ES-I3 (cell line): ENCODE data around the gene IL18.

ENCODE experiments used
- H3K36me3 ChIP-seq: 2 replicates; pipeline ENCODE4 v1.6.1; 2013; ENCODE audit warnings: mild to moderate bottlenecking, low read length, control low read depth, moderate library complexity; ENCODE audit not compliant: insufficient read depth
- H3K4me1 ChIP-seq: 2 replicates; pipeline ENCODE4 v1.6.1; 2013; ENCODE audit warnings: mild to moderate bottlenecking, control low read depth, low read length; ENCODE audit not compliant: insufficient read depth
- H3K9ac ChIP-seq: 2 replicates; pipeline ENCODE4 v1.6.1; 2013; ENCODE audit warnings: low read depth, mild to moderate bottlenecking, low read length, moderate library complexity
- H3K9me3 ChIP-seq: 2 replicates; pipeline ENCODE4 v1.6.1; 2013; ENCODE audit warnings: mild to moderate bottlenecking, low read length, moderate library complexity; ENCODE audit not compliant: control insufficient read depth, insufficient read depth

Gene IL18

DNA sequence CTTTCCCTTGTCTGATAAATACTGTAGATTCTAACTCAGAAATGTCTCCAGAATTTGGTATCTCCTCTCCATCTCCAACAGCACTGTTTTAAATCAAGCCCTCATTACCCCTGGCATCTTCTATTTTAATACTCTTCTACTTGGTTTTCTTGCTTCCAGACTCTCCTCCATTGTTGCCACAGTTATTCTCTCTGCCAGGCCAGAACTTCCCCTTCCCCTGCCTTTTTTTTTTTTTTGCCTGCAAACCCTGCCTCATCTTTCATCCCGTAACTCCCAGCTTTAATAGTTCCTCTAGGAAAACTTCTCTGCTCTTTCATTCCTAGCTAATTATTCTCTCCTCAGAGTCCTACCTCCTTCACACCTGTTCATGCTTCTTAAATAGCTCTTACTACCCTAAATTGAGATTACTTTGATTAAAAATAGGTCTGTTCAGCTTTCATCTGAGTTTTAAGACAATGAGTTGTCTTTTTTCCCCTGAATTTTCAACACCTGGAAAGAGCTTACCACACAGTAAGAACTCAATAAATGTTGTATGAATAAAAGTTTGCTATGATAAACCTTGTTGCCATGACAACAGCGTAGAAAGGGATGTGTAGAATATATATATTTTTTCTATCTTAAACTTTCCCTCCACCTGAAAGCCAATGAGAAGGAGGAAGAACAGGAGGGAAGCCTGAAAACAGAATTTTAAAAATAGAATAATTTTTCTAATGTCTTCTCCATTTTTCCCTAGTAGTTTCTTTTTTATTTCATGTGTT lies 3.6 kb downstream of the IL18 start:
- Histone ChIP-seq H3K9ac (no peak overlapping the region), H3K4me1 (no peaks in the 10 kb centered on the region; the same call in 1 of the 2 replicates), H3K9me3 (no peaks in the 10 kb centered on the region), H3K36me3 (no peaks in the 10 kb centered on the region)

- no peaks in the 10 kb centered on the region for H3K9me3 ChIP-seq
- no peaks in the 10 kb centered on the region; the same call in 1 of the 2 replicates for H3K4me1 ChIP-seq
- no peak overlapping the region for H3K9ac ChIP-seq
- no peaks in the 10 kb centered on the region for H3K36me3 ChIP-seq
These were observed 4.5 kb downstream of the IL18 start for GRCh38 chr11:112159098-112160065.

DNA sequence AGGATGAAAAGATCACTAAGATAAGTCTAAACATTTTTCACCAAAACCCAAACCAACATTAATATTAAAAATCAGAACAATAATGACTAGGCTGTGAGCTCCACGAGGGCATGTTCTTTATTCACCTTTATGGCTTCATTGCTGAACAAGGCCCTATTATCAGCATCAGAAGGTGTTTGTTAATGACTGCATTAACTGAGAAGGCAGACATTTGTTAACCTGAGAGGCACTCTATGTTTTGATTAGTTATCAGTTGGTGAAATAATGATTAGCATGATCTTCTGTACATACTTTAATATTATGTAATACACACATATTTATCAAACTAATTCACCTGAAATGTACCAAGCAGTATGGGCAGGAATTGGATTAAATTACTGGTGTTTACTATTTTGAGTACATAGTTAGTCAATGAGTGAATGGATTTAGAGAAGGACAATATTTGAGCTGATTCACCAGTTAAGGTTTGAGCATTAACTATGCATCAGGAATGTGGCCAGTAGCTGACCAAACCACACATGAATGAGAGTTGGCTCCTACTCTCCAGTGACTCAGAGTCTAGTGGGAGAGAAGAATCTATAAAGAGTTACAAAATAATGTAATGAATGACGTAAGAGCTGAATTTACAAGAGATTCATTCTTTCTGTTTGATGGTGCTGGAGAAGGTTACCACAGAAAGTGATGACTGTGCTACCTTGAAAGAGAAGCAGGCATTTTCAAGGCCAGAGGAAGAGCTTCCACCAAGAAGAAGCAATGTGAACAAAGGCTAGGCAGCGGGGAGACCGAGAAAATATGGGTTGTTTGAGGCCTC lies 6.7 kb downstream of the IL18 start:
- Histone ChIP-seq H3K9ac (no peak overlapping the region), H3K9me3 (no peaks in the 10 kb centered on the region), H3K36me3 (no peaks in the 10 kb centered on the region), H3K4me1 (no peaks in the 10 kb centered on the region; the same call in 1 of the 2 replicates)

- no peaks in the 10 kb centered on the region for H3K36me3 ChIP-seq
- H3K9me3 ChIP-seq, result no peaks in the 10 kb centered on the region
- H3K4me1 ChIP-seq, result no peaks in the 10 kb centered on the region
- H3K9ac ChIP-seq, result no peak overlapping the region
These were observed 7.5 kb downstream of the IL18 start for GRCh38 chr11:112156153-112156955.

DNA sequence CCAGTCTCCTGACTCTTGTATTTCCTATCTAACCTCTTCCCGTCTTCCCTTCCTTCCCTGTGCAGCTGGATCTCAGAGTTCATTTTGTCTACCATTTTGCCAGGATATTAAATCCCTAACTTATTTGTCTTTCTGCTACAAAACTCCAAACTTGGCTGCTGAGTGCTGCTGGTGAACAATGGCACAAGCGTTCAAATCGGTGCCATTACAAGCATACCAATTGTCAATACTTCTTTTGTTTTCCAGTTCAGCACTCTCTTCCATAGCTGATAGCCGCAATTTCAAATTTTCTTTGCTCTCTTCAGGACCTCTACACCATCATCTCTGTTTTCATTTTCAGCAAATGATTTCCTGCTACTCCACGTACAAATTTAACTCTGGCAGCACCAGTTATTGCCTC lies 13.4 kb downstream of the IL18 start:
- H3K9me3 ChIP-seq, result no peaks in the 10 kb centered on the region
- no peaks in the 10 kb centered on the region for H3K36me3 ChIP-seq
- no peaks in the 10 kb centered on the region for H3K4me1 ChIP-seq
- H3K9ac ChIP-seq, result no peak overlapping the region

GRCh38 chr11:112143597-112143996 lies 20.3 kb downstream of the IL18 start:
- Histone ChIP-seq H3K36me3 (no peaks in the 10 kb centered on the region), H3K9ac (no peak overlapping the region), H3K4me1 (no peaks in the 10 kb centered on the region), H3K9me3 (no peaks in the 10 kb centered on the region)

DNA sequence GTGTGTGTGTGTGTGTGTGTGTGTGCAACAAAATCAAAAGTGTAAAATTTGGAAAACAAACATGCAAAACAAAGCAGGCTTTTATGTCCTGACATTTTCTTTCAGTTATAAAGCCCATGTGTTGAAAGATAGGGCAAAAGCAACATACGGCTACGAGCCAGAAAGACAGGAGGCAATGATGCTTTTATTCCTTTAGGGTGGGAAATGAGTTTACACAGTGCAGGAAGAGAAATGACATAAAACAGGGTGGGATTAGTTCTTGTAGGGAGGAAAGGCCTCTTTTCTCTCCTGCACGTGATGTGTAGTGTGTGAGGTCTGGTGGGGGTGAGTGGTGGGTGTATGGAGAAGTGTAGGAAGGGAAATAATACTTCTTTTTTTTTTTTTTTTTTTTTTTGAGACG lies 29.4 kb downstream of the IL18 start:
- H3K36me3 ChIP-seq, result no peaks in the 10 kb centered on the region
- no peaks in the 10 kb centered on the region for H3K4me1 ChIP-seq
- no peaks in the 10 kb centered on the region for H3K9me3 ChIP-seq
- no peak overlapping the region for H3K9ac ChIP-seq

DNA sequence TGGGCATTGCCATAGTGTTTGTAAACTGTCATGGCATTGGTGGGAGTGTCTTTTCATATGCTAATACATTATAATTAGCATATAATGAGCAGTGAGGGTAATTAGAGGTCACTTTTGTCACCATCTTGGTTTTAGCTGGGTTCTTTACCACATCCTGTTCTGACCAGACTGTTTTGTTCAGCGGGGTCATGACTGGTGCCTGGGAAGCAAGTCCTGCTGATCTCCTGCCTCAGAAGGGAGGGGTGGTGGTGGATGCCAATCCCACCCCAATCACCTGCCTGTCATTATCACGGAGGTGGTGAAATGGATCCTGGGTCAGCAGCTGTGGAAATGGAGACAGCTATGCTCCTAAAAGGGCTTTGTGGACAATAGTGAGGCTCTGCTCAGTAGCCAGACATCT lies 31.2 kb downstream of the IL18 start:
- no peaks in the 10 kb centered on the region for H3K4me1 ChIP-seq
- no peaks in the 10 kb centered on the region for H3K9me3 ChIP-seq
- H3K36me3 ChIP-seq, result no peaks in the 10 kb centered on the region
- H3K9ac ChIP-seq, result no peak overlapping the region

DNA sequence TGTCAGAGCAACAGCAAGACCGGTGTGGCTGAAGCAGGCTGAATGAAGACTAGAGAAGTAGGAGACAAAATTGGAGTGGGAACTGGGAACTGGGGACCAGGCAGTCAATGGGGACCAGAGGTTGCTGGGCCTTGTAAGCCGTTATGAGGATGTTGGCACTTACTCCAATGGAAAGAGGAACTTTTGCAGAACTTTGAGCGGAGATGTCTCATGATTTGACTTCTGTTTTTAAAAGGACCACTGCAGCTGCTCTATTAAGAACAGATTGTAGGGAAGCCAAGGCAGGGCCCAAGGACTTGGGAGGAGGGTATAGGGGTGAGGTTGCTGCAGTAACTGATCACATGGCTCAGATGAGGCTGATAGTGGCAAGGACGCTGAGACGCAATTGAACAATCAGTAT lies 34.2 kb downstream of the IL18 start:
- Histone ChIP-seq H3K9me3 (no peaks in the 10 kb centered on the region), H3K4me1 (no peaks in the 10 kb centered on the region), H3K36me3 (no peaks in the 10 kb centered on the region), H3K9ac (no peak overlapping the region)

DNA sequence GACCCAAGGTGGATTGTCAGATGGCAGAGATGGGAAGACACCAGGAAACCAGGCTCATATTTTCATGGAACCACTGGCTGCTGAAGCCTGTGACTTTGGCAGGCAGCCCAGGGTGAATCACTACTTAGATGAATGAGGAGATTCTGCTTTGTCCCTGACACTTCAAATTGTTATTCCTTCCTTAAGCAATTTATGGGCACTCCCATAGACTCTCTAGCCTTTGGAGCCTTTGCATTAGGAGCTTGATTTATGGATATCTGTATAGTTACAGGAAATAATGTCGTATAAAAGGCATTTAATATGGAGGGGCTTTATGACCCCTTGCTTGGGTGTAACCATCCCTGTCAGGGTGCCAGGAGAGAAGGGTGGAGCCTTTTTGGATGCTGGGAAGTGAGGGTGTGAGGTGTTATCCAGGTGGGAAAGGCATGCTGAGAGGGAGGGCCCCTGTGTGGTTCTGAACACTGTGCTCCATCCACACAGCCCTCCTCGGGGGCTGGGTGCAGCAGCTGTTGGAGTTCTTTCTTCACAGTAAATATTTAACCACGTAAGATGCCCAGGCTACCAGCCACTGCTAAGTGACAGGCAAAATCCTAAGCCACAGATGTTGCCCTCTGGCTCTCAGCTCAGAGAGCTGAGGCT lies 35.3 kb downstream of the IL18 start:
- Histone ChIP-seq H3K9ac (no peak overlapping the region), H3K4me1 (no peaks in the 10 kb centered on the region), H3K9me3 (no peaks in the 10 kb centered on the region), H3K36me3 (no peaks in the 10 kb centered on the region)

GRCh38 chr11:112127056-112127455 lies 36.8 kb downstream of the IL18 start:
- no peak overlapping the region for H3K9ac ChIP-seq
- no peaks in the 10 kb centered on the region for H3K36me3 ChIP-seq
- no peaks in the 10 kb centered on the region for H3K9me3 ChIP-seq
- H3K4me1 ChIP-seq, result no peaks in the 10 kb centered on the region

- H3K36me3 ChIP-seq, result no peaks in the 10 kb centered on the region
- H3K9me3 ChIP-seq, result no peaks in the 10 kb centered on the region
- no peak overlapping the region for H3K9ac ChIP-seq
- H3K4me1 ChIP-seq, result no peaks in the 10 kb centered on the region
These were observed 40.8 kb downstream of the IL18 start for GRCh38 chr11:112123129-112123528.

DNA sequence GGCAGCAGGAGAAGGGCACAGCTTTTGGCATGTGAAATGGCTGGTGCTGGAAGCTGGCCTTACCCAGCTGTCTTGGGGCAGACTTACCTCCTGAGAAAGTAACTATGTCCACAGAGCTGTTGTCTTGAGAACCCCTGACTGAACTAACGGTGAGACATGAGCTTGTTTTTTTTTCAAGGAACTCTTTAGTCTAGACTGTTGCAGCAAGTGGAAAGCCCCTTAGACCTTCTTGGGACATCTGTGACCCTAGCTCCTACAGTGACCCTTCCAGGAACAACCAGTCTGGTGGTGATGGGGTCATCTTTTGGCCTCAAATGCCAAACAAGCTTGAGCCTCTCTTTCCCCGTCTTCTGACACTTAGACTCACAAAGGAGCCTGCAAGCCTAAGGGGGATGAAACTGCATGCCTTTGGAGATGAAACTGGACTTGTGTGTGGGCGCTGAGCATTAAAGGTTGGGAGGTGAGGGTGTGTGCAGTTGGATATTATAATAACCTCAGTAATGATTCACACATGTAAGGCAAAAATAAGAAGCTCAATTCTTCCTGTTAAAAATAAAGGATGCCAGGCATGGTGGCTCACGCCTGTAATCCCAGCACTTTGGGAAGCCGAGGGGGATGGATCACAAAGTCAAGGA lies 41.8 kb downstream of the IL18 start:
- H3K4me1 ChIP-seq, result no peaks in the 10 kb centered on the region
- H3K36me3 ChIP-seq, result no peaks in the 10 kb centered on the region
- H3K9ac ChIP-seq, result no peak overlapping the region
- no peaks in the 10 kb centered on the region for H3K9me3 ChIP-seq
